ENCODE results near the gene CLDN6.
A peak's percentile ranks its signal among the peaks of the same experiment; 100 is the strongest.

CLDN6 gene

GRCh38 chr16:3023669-3024478, 5.9 kb upstream of the CLDN6 start, which contains the start of the genes HCFC1R1 and THOC6:
TSS of gene HCFC1R1 (minus strand) at chr16:3023942. CDS start at chr16:3023941, 1 bp downstream.
TSS of gene THOC6 (plus strand) at chr16:3024035. CDS start at chr16:3024327, 292 bp downstream.
- peak within 1 kb of the TSS; percentile 81 for H2BK12ac ChIP-seq (ENCODE audit: low read length)
- H3K79me1 ChIP-seq (ENCODE audit: low read length) = peaks cover 36% of the 10 kb centered on the region
- peak within 1 kb of the TSS; percentile 80 for H2AK5ac ChIP-seq (ENCODE audit: low read length)
- H3K79me2 ChIP-seq (ENCODE audit: control insufficient read depth, insufficient read depth, low read length, poor library complexity) = peaks cover 25% of the 10 kb centered on the region
- H4K91ac ChIP-seq (ENCODE audit: low read depth, low read length) = peak within 1 kb of the TSS; percentile 97
- peak within 1 kb of the TSS; percentile 95 for H4K8ac ChIP-seq (ENCODE audit: low read depth, low read length)
- peak within 1 kb of the TSS; percentile 100 for H3K27ac ChIP-seq (ENCODE audit: low read depth, low read length)
- peak; percentile 99 for DNase-seq
- H2BK120ac ChIP-seq (ENCODE audit: insufficient read depth, low read length, poor library complexity) = peak within 1 kb of the TSS; percentile 82
- peak within 1 kb of the TSS; percentile 96 for H3K18ac ChIP-seq (ENCODE audit: low read length)
- H3K4me1 ChIP-seq (ENCODE audit: control insufficient read depth in 1 of 2, insufficient read depth in 2 of 2, low read length in 2 of 2) = peaks cover 18 to 22% of the 10 kb centered on the region in 2 experiments
- peak within 1 kb of the TSS; percentile 81 for H3K9ac ChIP-seq (ENCODE audit: low read length)
- WGBS (ENCODE audit: extremely low coverage, insufficient coverage, insufficient read length) = no CpG with 5 or more reads among the region's 69 CpGs
- peak within 1 kb of the TSS; percentile 82 for H4K12ac ChIP-seq (ENCODE audit: low read depth, low read length)
- peak within 1 kb of the TSS; percentile 96 for H2BK5ac ChIP-seq (ENCODE audit: low read depth, low read length, poor library complexity)
- H3K23ac ChIP-seq (ENCODE audit: low read length) = no peak within 1 kb of the TSS
- H3K4ac ChIP-seq (ENCODE audit: low read depth, low read length) = peak within 1 kb of the TSS; percentile 83
- H3K27me3 ChIP-seq (ENCODE audit: insufficient read depth, low read length) = no peaks in the 10 kb centered on the region
- H3K4me2 ChIP-seq (ENCODE audit: low read length) = peak within 1 kb of the TSS; percentile 80
- H3K36me3 ChIP-seq (ENCODE audit: control insufficient read depth in 1 of 2, insufficient read depth in 2 of 2, low read length in 2 of 2) = peaks cover 33 to 36% of the 10 kb centered on the region in 2 experiments
- peak within 1 kb of the TSS; percentile 97 for H3K14ac ChIP-seq (ENCODE audit: low read length)
- no peaks in the 10 kb centered on the region for H3K9me3 ChIP-seq (ENCODE audit: insufficient read depth, low read depth, low read length)
- peak within 1 kb of the TSS; percentile 65 for H2AFZ ChIP-seq (ENCODE audit: insufficient read depth, low read length, poor library complexity)
- peak within 1 kb of the TSS; percentile 75 for H3K4me3 ChIP-seq (ENCODE audit: low read depth, low read length)

DNA sequence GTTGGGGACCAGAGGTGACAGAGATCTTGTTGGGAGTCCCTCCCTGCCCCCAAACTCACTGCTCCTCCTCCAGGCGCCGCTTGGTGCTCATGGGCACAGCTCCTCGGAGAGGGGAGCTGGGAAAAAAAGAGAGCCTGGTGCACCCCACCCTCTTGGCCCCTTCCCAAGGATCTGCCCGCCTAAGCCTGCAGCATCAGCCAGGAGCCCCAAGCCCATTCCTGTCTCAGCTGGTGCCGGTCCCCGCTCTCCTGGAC, 5.4 kb upstream of the CLDN6 start:
- peak overlapping the region; percentile 91 for H3K14ac ChIP-seq (ENCODE audit: low read length)
- no peak for DNase-seq
- peak overlapping the region; percentile 34 for H2BK12ac ChIP-seq (ENCODE audit: low read length)
- H4K12ac ChIP-seq (ENCODE audit: low read depth, low read length) = peak overlapping the region; percentile 82
- no peaks in the 10 kb centered on the region for H3K9me3 ChIP-seq (ENCODE audit: insufficient read depth, low read depth, low read length)
- peak overlapping the region; percentile 96 for H2BK5ac ChIP-seq (ENCODE audit: low read depth, low read length, poor library complexity)
- H3K18ac ChIP-seq (ENCODE audit: low read length) = peak overlapping the region; percentile 96
- peak overlapping the region; percentile 75 for H3K4me3 ChIP-seq (ENCODE audit: low read depth, low read length)
- peak overlapping the region; percentile 80 for H3K4me2 ChIP-seq (ENCODE audit: low read length)
- peak overlapping the region; percentile 97 for H4K91ac ChIP-seq (ENCODE audit: low read depth, low read length)
- H3K4me1 ChIP-seq (ENCODE audit: control insufficient read depth in 1 of 2, insufficient read depth in 2 of 2, low read length in 2 of 2) = peaks cover 20 to 22% of the 10 kb centered on the region in 2 experiments
- H3K27ac ChIP-seq (ENCODE audit: low read depth, low read length) = peak overlapping the region; percentile 100
- peaks cover 33 to 36% of the 10 kb centered on the region in 2 experiments for H3K36me3 ChIP-seq (ENCODE audit: control insufficient read depth in 1 of 2, insufficient read depth in 2 of 2, low read length in 2 of 2)
- no peak overlapping the region for H3K23ac ChIP-seq (ENCODE audit: low read length)
- H3K79me1 ChIP-seq (ENCODE audit: low read length) = peaks cover 36% of the 10 kb centered on the region
- H3K79me2 ChIP-seq (ENCODE audit: control insufficient read depth, insufficient read depth, low read length, poor library complexity) = peaks cover 25% of the 10 kb centered on the region
- peak overlapping the region; percentile 65 for H2AFZ ChIP-seq (ENCODE audit: insufficient read depth, low read length, poor library complexity)
- peak overlapping the region; percentile 82 for H4K8ac ChIP-seq (ENCODE audit: low read depth, low read length)
- H2AK5ac ChIP-seq (ENCODE audit: low read length) = peak overlapping the region; percentile 80
- peak overlapping the region; percentile 83 for H3K4ac ChIP-seq (ENCODE audit: low read depth, low read length)
- H2BK120ac ChIP-seq (ENCODE audit: insufficient read depth, low read length, poor library complexity) = peak overlapping the region; percentile 67
- no peaks in the 10 kb centered on the region for H3K27me3 ChIP-seq (ENCODE audit: insufficient read depth, low read length)
- no CpG with 5 or more reads among the region's 6 CpGs for WGBS (ENCODE audit: extremely low coverage, insufficient coverage, insufficient read length)
- H3K9ac ChIP-seq (ENCODE audit: low read length) = peak overlapping the region; percentile 61

DNA sequence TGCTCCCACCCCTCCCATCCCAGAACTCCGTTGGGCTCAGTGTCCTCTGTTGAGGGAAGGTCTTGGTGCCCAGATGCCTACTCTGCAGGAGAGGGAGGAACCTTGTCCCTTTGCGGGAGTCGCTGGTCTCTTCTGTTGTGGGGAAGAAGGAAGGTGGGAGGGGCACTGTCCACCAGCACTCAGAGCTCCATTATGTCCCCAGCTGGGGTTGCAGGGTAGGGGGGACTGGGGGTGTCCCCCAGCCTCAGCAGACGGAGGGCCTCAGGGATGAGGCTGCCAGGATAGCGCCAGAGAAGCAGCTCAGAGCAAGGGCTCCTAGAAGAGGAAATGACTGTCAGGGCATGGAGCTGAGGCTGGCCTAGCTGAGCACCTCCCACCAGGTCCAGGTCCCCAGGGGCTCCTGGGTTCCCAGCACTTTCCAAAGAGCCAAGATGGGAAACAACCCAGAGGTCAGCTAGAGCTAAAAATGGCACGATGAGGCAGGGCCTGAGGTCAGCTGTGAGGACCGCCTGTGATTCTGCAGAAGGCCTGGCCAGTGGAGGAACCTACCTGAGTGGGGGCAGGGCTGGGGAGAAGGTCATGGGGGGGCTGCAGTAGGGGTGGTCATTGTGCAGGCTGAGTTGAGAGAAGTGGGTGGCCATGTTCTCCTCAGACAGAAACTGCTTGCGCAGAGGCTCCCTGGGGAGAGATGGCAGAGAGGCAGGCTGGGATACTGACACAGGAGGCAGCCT, 4.9 kb upstream of the CLDN6 start:
- peak overlapping the region; percentile 83 for H3K4ac ChIP-seq (ENCODE audit: low read depth, low read length)
- H2AK5ac ChIP-seq (ENCODE audit: low read length) = peak overlapping the region; percentile 80
- DNase-seq = no peak
- peak overlapping the region; percentile 97 for H4K91ac ChIP-seq (ENCODE audit: low read depth, low read length)
- H2BK5ac ChIP-seq (ENCODE audit: low read depth, low read length, poor library complexity) = peak overlapping the region; percentile 96
- H3K14ac ChIP-seq (ENCODE audit: low read length) = peak overlapping the region; percentile 97
- peak overlapping the region; percentile 74 for H2BK120ac ChIP-seq (ENCODE audit: insufficient read depth, low read length, poor library complexity)
- H3K36me3 ChIP-seq (ENCODE audit: control insufficient read depth in 1 of 2, insufficient read depth in 2 of 2, low read length in 2 of 2) = peaks cover 33 to 36% of the 10 kb centered on the region in 2 experiments
- peaks cover 18 to 20% of the 10 kb centered on the region in 2 experiments for H3K4me1 ChIP-seq (ENCODE audit: control insufficient read depth in 1 of 2, insufficient read depth in 2 of 2, low read length in 2 of 2)
- H2BK12ac ChIP-seq (ENCODE audit: low read length) = peak overlapping the region; percentile 81
- H2AFZ ChIP-seq (ENCODE audit: insufficient read depth, low read length, poor library complexity) = peak overlapping the region; percentile 65
- peak overlapping the region; percentile 100 for H3K27ac ChIP-seq (ENCODE audit: low read depth, low read length)
- H3K79me1 ChIP-seq (ENCODE audit: low read length) = peaks cover 38% of the 10 kb centered on the region
- no CpG with 5 or more reads among the region's 8 CpGs for whole genome bisulfite sequencing (ENCODE audit: extremely low coverage, insufficient coverage, insufficient read length)
- H3K9me3 ChIP-seq (ENCODE audit: insufficient read depth, low read depth, low read length) = no peaks in the 10 kb centered on the region
- H4K8ac ChIP-seq (ENCODE audit: low read depth, low read length) = peak overlapping the region; percentile 82
- H3K27me3 ChIP-seq (ENCODE audit: insufficient read depth, low read length) = no peaks in the 10 kb centered on the region
- peak overlapping the region; percentile 82 for H4K12ac ChIP-seq (ENCODE audit: low read depth, low read length)
- H3K4me2 ChIP-seq (ENCODE audit: low read length) = peak overlapping the region; percentile 80
- H3K4me3 ChIP-seq (ENCODE audit: low read depth, low read length) = peak overlapping the region; percentile 75
- peaks cover 26% of the 10 kb centered on the region for H3K79me2 ChIP-seq (ENCODE audit: control insufficient read depth, insufficient read depth, low read length, poor library complexity)
- no peak overlapping the region for H3K23ac ChIP-seq (ENCODE audit: low read length)
- peak overlapping the region; percentile 96 for H3K18ac ChIP-seq (ENCODE audit: low read length)
- H3K9ac ChIP-seq (ENCODE audit: low read length) = peak overlapping the region; percentile 61

DNA sequence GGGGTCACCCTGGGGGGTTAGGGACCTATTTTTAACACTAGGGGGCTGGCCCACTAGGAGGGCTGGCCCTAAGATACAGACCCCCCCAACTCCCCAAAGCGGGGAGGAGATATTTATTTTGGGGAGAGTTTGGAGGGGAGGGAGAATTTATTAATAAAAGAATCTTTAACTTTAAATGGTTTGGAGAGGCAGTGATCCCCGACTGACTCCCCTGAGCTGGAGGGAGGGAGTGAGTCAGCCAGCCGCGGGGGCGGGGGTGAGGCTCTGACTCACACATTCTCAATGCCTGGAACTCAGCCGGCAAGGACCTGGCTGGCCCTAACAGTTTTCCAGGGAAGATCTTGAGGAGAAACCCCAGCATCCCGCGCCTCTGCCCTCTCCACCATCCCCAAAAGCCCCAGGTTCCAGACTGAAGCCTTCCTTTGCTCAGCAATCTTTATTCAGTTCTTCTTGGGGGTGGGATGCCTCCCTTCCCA, 4.3 kb upstream of the CLDN6 start:
- Histone ChIP-seq H3K27ac (ENCODE audit: low read depth, low read length) (peak overlapping the region; percentile 100), H2AK5ac (ENCODE audit: low read length) (peak overlapping the region; percentile 59), H3K9me3 (ENCODE audit: insufficient read depth, low read depth, low read length) (no peaks in the 10 kb centered on the region), H3K79me2 (ENCODE audit: control insufficient read depth, insufficient read depth, low read length, poor library complexity) (peaks cover 31% of the 10 kb centered on the region), H3K4me1 (ENCODE audit: control insufficient read depth in 1 of 2, insufficient read depth in 2 of 2, low read length in 2 of 2) (peaks cover 17 to 18% of the 10 kb centered on the region in 2 experiments), H3K79me1 (ENCODE audit: low read length) (peaks cover 44% of the 10 kb centered on the region), H3K23ac (ENCODE audit: low read length) (no peak overlapping the region), H4K8ac (ENCODE audit: low read depth, low read length) (peak overlapping the region; percentile 90), H3K14ac (ENCODE audit: low read length) (peak overlapping the region; percentile 97), H3K4me2 (ENCODE audit: low read length) (peak overlapping the region; percentile 80), H4K91ac (ENCODE audit: low read depth, low read length) (peak overlapping the region; percentile 97), H3K4ac (ENCODE audit: low read depth, low read length) (peak overlapping the region; percentile 85), H3K36me3 (ENCODE audit: control insufficient read depth in 1 of 2, insufficient read depth in 2 of 2, low read length in 2 of 2) (peaks cover 31 to 33% of the 10 kb centered on the region in 2 experiments), H2BK12ac (ENCODE audit: low read length) (peak overlapping the region; percentile 81), H2AFZ (ENCODE audit: insufficient read depth, low read length, poor library complexity) (peak overlapping the region; percentile 17), H3K18ac (ENCODE audit: low read length) (peak overlapping the region; percentile 96), H2BK120ac (ENCODE audit: insufficient read depth, low read length, poor library complexity) (peak overlapping the region; percentile 95), H4K12ac (ENCODE audit: low read depth, low read length) (peak overlapping the region; percentile 82), H3K9ac (ENCODE audit: low read length) (peak overlapping the region; percentile 89), H2BK5ac (ENCODE audit: low read depth, low read length, poor library complexity) (peak overlapping the region; percentile 98), H3K4me3 (ENCODE audit: low read depth, low read length) (peak overlapping the region; percentile 92), H3K27me3 (ENCODE audit: insufficient read depth, low read length) (no peaks in the 10 kb centered on the region)
- peak; percentile 92 to 93 for DNase-seq
- WGBS (ENCODE audit: extremely low coverage, insufficient coverage, insufficient read length) = no CpG with 5 or more reads among the region's 8 CpGs
